Stimulated activated CD4-positive, alpha-beta T cell treated with anti-CD3 and anti-CD28 coated beads, TNF-alpha, amount 100 ng/mL, for 24 hours (primary cell): ENCODE data around the gene YPEL3.

Experiments used
- DNase-seq, 3 experiments: peaks; one replicate each; pipeline ENCODE4 v3.0.0-alpha.2; 2020; ENCODE audit warnings: low read depth in 3 of 3

Gene YPEL3

GRCh38 chr16:30090610-30091331 lies 5.2 kb downstream of the YPEL3 start:
- no peak for DNase-seq

GRCh38 chr16:30088832-30089624 lies 7.0 kb downstream of the YPEL3 start:
- no peak for DNase-seq

GRCh38 chr16:30088237-30088831 lies 7.7 kb downstream of the YPEL3 start:
- no peak for DNase-seq

- no peak for DNase-seq
These were observed 8.7 kb downstream of the YPEL3 start for GRCh38 chr16:30087181-30087898.

GRCh38 chr16:30086291-30087140 lies 9.5 kb downstream of the YPEL3 start:
- no peak for DNase-seq

- DNase-seq: no peak
These were observed 10.2 kb downstream of the YPEL3 start for GRCh38 chr16:30085820-30086219.

GRCh38 chr16:30085247-30085646 lies 10.8 kb downstream of the YPEL3 start:
- DNase-seq: no peak

GRCh38 chr16:30084816-30085159 lies 11.2 kb downstream of the YPEL3 start:
- no peak for DNase-seq

- no peak for DNase-seq
These were observed 11.8 kb downstream of the YPEL3 start for GRCh38 chr16:30084096-30084815.

- DNase-seq: no peak
These were observed 12.6 kb downstream of the YPEL3 start for GRCh38 chr16:30083216-30084055.

- no peak for DNase-seq
These were observed 13.4 kb downstream of the YPEL3 start for GRCh38 chr16:30082545-30083090.

GRCh38 chr16:30079480-30079879 lies 16.5 kb downstream of the YPEL3 start:
- no peak for DNase-seq

GRCh38 chr16:30078744-30079143 lies 17.3 kb downstream of the YPEL3 start:
- DNase-seq: no peak

- DNase-seq: no peak
These were observed 18.4 kb downstream of the YPEL3 start for GRCh38 chr16:30077656-30078055.

GRCh38 chr16:30076276-30076791 lies 19.7 kb downstream of the YPEL3 start:
- no peak for DNase-seq

- DNase-seq: peak; percentile 80 to 91 (median 82)
These were observed 20.3 kb downstream of the YPEL3 start, which contains the start of gene PPP4C for GRCh38 chr16:30075503-30076275. Gene PPP4C, plus strand, starts transcription at chr16:30075994. Its CDS starts 384 bp downstream, at chr16:30076378.

GRCh38 chr16:30070490-30070889 lies 25.5 kb downstream of the YPEL3 start:
- no peak for DNase-seq
